KG1 (cell line): ENCODE measurements around the gene HGS.
"Not testable (repeated sequence)": the region's sequence is repeated elsewhere in the genome, so short reads cannot be mapped to it uniquely, and the experiment has no call there.

Experiments
- DNase-seq: peaks from one replicate; lab custom pipeline; 2025; lab: John Stamatoyannopoulos, UW

Gene HGS

GRCh38 chr17:81656118-81656743 lies 27.6 kb upstream of the HGS start, which contains the start of gene PDE6G:
TSS of gene PDE6G (minus strand) at chr17:81656542. CDS start at chr17:81653305, 3,237 bp downstream.
- no peak for DNase-seq

- no peak for DNase-seq
These were observed 27.0 kb upstream of the HGS start for GRCh38 chr17:81656835-81657234.

DNA sequence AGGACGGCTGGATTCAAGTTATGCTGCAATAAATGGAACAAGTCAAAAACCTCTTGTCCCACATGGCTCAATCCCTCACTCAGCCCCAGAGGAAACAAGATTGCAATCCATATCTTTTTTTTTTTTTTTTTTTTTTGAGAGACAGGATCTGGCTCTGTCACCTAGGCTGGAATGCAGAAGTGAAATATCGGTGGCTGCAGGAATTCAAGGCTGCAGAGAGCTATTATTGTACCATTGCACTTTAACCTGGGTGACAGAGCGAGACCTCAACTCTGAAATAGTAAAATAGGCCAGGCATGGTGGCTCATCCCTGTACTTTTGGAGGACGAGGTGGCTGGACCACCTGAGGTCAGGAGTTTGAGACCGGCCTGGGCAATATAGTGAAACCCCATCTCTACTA lies 24.8 kb upstream of the HGS start:
- no peak for DNase-seq

- no peak for DNase-seq
These were observed 23.4 kb upstream of the HGS start for GRCh38 chr17:81660441-81660840.

DNA sequence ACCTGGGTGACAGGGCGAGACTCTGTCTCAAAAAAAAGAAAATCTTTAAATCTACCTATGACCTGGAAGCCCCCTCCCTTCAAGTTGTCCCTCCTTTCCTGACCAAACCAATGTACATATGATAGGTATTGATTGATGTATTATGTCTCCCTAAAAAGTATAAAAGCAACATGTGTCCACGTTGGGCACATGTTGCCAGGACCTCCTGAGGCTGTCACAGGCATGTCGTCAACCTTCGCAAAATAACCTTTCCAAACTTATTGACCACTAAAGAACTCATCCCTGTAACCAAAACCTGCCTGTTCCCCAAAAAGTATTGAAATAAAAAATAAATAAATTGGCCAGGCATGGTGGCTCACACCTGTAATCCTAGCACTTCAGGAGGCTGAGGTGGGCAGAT lies 21.8 kb upstream of the HGS start:
- no peak for DNase-seq

DNA sequence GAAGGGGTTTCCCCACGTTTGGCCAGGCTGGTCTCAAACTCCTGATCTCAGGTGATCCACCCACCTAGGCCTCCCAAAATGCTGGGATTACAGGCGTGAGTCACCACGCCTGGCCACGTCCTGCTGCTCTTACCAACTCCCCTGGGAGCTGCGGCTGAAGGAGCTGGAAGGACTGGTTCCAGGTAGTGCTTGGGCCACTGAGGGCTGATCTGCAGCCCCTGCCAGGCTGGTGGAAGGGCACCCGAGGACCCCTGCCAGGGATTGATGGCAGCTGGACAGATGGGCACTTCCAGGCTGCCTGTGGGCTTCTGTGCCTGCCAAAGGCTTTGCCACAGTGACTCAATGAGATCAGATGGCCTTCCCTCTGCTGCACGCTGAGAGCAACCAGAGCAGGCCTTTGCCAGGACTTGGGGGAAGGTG lies 19.8 kb upstream of the HGS start:
- DNase-seq: no peak

DNA sequence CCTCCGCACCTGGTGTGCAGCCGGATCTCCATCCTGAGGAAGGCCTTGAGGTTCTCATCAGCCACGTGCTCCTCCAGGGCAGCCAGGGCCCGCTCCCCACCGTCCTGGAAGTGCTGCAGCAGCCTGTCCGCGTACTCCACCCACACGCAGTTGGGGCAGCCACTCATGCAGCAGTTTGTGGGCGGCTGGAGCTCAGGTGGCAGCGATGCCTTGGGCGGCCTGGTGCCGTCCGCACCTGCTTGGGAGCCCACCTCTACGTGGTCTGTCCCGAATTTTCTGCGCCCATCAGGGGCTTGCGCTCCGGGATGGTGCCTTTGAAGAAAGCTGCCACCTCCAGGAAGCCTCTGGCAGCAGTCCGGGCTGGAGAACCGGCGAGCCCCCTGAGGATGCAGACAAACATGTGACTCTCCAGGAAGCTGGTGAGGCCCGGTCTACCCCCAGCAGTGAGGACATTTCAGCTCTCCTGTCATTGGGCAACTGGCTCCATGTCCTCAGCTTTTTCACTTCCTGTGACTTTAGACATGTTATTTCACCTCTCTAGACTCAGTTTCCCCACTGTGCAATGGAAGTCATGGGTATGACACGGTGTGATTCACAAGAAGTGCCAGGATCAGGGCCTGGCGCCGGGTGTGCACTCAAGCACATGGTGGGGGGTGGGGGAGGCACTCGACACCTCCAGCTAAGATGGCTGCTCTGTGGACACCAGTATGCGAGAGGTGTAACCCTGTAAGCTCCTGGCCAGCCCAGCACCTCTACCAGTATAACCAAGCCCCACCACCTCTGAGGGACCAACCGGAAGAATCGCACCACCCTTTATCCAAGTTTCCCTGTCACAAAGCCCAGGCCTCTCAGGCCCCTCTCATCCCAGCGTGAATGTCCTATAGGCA lies 18.4 kb upstream of the HGS start:
- peak; percentile 44 for DNase-seq

- no peak for DNase-seq
These were observed 17.8 kb upstream of the HGS start for GRCh38 chr17:81666092-81666341.

DNA sequence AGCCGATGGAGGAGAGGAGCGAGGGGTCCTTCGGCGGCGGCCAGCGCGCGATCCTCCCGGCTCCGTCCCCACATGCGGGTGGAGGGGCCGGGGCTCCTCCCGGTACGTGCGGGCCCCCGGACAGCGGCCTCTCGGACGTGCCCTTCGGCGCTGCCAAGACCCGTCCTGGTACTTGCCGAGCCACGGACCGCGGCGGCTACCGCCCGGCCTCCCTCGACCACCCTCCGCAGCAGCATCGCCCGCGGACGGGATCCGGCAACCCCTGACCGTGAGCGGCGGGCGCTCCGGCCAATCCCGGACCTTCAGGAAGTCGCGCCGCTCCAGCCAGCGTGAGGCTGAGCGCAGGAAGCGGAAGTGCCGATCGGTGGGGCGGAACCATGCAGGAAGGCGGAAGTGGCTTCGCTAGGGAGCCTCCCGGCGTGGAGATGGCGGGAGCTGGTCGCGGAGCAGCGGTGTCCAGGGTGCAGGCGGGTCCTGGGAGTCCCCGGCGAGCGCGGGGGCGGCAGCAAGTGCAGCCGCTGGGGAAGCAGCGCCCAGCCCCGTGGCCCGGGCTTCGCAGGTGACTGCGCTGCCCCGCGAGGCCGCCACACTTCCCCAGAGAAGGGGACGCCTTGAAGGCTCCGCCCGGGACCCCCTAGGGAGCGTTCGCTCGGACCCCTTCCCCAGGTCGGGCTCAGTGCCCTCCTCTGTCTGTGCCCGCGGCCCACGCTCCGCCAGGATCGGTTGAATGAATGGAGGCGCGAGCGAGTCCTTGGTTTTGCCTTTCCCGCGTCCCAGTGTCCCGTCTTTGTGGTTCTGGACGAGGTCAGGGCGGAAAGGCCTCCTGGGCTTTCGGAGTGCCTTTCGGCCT lies 17.2 kb upstream of the HGS start, which contains the start of the genes CCDC137 and OXLD1:
TSS of gene CCDC137 (plus strand) at position 396 of the 850 bp plus-strand sequence. CDS start at position 426, 30 bp downstream.
TSS of gene OXLD1 (minus strand) at position 264 of the 850 bp plus-strand sequence. CDS start at position 236, 28 bp downstream.
- peak; percentile 90 for DNase-seq

- DNase-seq: no peak
These were observed 16.1 kb upstream of the HGS start for GRCh38 chr17:81667754-81668153.

GRCh38 chr17:81672504-81672903 lies 11.3 kb upstream of the HGS start:
- DNase-seq: no peak

- DNase-seq: no peak
These were observed 10.9 kb upstream of the HGS start for GRCh38 chr17:81672954-81673353.

GRCh38 chr17:81673561-81674258 lies 10.1 kb upstream of the HGS start:
- DNase-seq: no peak

DNA sequence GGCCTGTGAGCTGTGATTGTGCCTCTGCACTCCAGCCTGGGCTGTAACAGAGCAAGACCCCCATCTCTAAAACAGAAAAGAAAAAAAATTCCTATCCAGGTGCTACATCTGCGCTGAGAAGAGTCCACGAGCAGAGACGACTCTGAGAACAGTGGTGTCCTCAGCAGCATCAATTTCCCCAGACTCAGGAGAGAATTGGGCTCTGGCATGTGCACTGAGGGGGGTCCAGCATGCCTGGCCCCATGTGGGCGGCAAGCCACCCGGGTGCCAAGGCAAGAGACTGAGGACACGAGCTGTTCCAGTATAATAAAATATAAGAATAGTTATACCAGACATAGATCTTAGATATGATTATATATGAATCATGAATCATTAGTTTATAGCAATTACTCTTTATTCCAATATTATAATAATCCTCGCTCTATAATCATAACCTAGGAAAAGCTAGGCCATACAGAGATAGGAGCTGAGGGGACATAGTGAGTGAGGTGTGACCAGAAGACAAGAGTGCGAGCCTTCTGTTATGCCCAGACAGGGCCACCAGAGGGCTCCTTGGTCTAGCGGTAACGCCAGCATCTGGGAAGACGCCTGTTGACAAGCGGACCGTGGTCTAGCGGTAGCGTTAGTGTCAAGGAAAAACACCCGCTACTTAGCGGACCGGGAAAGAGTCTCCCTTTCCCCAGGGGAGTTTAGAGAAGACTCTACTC lies 8.1 kb upstream of the HGS start:
- DNase-seq: not testable (repeated sequence)

GRCh38 chr17:81676906-81677305 lies 6.9 kb upstream of the HGS start:
- DNase-seq: no peak

DNA sequence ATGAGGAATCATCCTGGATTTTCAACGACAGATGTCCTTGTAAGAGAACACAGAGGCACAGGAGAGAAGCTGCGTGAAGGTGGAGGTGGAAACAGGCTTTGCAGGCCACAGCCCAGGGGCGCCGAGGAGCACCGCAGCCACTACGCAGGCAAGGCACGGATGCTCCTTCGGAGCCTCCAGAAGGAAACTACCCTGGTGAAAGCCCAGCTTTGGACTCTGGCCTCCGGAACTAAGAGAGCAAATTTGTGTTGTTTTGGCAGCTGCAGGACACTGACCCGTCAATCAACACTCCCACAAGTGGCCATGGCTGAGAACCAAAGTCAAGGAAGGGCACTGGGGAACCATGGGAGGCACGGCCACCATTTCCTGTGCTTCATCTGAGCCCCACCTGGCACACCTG lies 3.7 kb upstream of the HGS start:
- no peak for DNase-seq

DNA sequence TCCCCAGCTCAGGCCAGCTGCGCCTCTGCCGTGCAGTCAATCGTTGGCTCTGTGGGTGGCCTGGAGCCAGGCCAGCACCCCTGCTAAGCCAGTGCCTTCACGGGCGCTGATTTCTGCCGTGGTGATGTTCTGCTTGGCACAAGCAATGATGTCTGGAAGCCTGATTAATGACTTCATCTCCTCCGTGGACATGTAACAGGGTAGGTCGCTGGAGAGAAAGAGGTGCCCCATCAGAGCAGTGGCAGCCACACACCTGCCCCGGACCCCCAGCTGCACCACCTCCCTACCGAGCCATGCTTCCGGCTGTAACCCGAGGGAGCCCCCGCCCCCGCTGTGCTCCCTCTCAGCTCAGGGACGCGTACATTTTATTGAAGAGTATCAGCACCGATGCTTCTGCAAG lies 2.1 kb upstream of the HGS start:
- no peak for DNase-seq

- no peak for DNase-seq
These were observed 1.1 kb upstream of the HGS start for GRCh38 chr17:81682565-81683207.

DNA sequence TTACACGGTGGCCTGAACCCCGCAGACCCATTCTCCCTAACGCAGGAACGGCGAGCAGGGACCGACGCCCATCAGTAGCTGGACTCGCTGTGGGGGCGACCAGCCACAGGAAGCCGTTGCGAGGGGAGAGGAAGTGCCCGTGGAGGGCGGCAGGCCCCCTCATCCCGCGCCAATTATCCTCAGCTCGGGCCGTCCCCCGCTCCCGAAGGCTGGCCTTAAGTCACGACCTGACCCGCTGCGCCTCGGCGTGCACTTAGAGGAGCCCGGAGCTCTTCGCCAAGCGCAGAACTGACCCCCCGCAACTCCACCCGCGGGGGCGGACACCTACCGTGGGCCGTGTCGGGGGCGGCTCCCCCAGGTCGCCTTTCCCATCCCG lies 615 bp upstream of the HGS start:
- DNase-seq: no peak

DNA sequence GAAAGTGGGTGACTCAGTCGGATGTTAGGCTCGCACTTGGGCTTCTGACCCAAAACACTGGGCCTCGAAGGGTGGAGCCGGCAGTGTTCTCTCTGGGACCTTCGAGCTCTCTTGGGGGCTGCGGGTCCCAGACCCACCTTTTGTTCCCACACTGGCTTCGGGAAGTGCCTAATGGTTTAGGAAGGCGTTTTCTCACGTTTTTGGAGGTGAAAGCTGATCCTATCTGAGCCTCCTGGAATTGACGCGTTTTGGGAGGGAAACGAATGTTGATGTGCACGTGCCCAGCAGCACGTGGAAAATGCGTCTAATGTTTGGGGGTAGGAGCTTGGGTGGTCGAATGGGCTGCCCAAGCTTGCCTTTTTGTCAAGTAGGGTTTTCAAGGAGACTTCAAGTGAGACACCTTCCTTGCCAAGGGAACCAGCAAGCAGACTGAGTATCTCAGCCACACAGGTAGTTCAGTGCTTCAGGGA lies 666 bp downstream of the HGS start:
- DNase-seq: no peak

DNA sequence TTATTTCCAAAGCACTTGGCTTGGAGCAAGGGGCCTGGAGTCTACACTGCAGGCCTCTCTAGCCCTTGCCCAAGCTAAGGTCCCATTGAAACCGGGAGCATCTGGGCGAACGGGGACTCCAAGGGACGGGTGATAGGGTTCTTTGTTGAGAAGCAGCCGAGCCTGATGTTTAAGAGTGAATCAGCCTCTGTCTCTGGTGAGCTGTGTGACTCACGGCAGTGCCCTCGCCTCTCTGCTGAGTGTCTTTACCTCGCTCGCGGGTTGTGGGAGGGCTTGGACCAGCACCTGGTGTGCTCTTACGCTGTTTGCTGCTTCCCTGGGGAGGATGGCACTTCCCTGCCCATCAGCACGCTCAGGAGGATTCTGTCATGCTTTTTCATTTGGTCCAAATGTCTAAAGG lies 1.3 kb downstream of the HGS start:
- no peak for DNase-seq
